Immature natural killer cell (primary cell): ENCODE results near the gene POU2AF2. TPM values are rescaled to one million over a fixed set of nuclear protein-coding genes. Genes with fewer than 3 reads are reported as not detected.

Experiments used
- DNase-seq, 3 donors: peaks; one replicate each; pipeline ENCODE4 v3.0.0; 2022; ENCODE audit warnings: mixed read lengths in 1 of 3
- H3K27ac Mint-ChIP-seq, 6 donors: one replicate each; pipeline ENCODE4 v1.8.0; 2020; ENCODE audit warnings: mixed read lengths in 6 of 6, mild to moderate bottlenecking in 5 of 6, inconsistent platforms in 4 of 6, moderate library complexity in 3 of 6
- H3K27me3 Mint-ChIP-seq, 3 donors: one replicate each; pipeline ENCODE4 v1.8.0; 2020 to 2021; ENCODE audit warnings: low read depth in 3 of 3, mild to moderate bottlenecking in 3 of 3, mixed read lengths in 3 of 3, moderate library complexity in 3 of 3, inconsistent platforms in 1 of 3
- H3K36me3 Mint-ChIP-seq, 3 donors: one replicate each; pipeline ENCODE4 v1.8.0; 2020; ENCODE audit warnings: mixed read lengths in 3 of 3, inconsistent platforms in 2 of 3, mild to moderate bottlenecking in 2 of 3
- H3K4me1 Mint-ChIP-seq, 2 donors: one replicate each; pipeline ENCODE4 v1.8.0; 2020; ENCODE audit warnings: inconsistent platforms in 2 of 2, mild to moderate bottlenecking in 2 of 2, mixed read lengths in 2 of 2, moderate library complexity in 1 of 2
- H3K4me3 Mint-ChIP-seq, 5 donors: one replicate each; pipeline ENCODE4 v1.8.0; 2020; ENCODE audit warnings: mild to moderate bottlenecking in 5 of 5, mixed read lengths in 5 of 5, inconsistent platforms in 3 of 5, moderate library complexity in 3 of 5
- H3K9me3 Mint-ChIP-seq, 6 donors: one replicate each; pipeline ENCODE4 v1.8.0; 2020; ENCODE audit warnings: mild to moderate bottlenecking in 6 of 6, mixed read lengths in 6 of 6, inconsistent platforms in 4 of 6, moderate library complexity in 3 of 6
- polyA plus RNA-seq, 3 donors: library from polyadenylated mRNA; unstranded; fragments of 300-500 nt; fragmentation: Illumina TruSeq; gene quantifications; one replicate each; pipeline ENCODE4 v1.2.3, GENCODE V29; 2021

Gene POU2AF2
- polyA plus RNA-seq, 3 donors from 2014 or later, result not detected

GRCh38 chr11:111301004-111301841 is 55.7 kb downstream of the POU2AF2 start:
- Mint-ChIP-seq H3K9me3 (no peaks in the 10 kb centered on the region), H3K4me1 (no peaks in the 10 kb centered on the region), H3K4me3 (no peak overlapping the region), H3K27me3 (peaks cover 2 to 19% (median 5%) of the 10 kb centered on the region in 3 donors), H3K36me3 (no peaks in the 10 kb centered on the region), H3K27ac (no peak overlapping the region)
- no peak for DNase-seq

- no peaks in the 10 kb centered on the region for H3K4me1 Mint-ChIP-seq
- H3K36me3 Mint-ChIP-seq, result no peaks in the 10 kb centered on the region
- DNase-seq, result no peak
- H3K9me3 Mint-ChIP-seq, result no peaks in the 10 kb centered on the region
- H3K27ac Mint-ChIP-seq, result no peak overlapping the region
- peaks cover 2 to 19% (median 6%) of the 10 kb centered on the region in 3 donors for H3K27me3 Mint-ChIP-seq
- H3K4me3 Mint-ChIP-seq, result no peak overlapping the region
Measured at GRCh38 chr11:111301842-111302118, 56.3 kb downstream of the POU2AF2 start.

- Mint-ChIP-seq H3K9me3 (no peaks in the 10 kb centered on the region), H3K27ac (no peak overlapping the region), H3K27me3 (peaks cover 2 to 18% (median 6%) of the 10 kb centered on the region in 3 donors), H3K36me3 (no peaks in the 10 kb centered on the region), H3K4me3 (no peak overlapping the region), H3K4me1 (no peaks in the 10 kb centered on the region)
- DNase-seq, result no peak
Measured at GRCh38 chr11:111302298-111302697, 56.8 kb downstream of the POU2AF2 start.

- Mint-ChIP-seq H3K4me1 (no peaks in the 10 kb centered on the region), H3K27me3 (peaks cover 2 to 22% (median 8%) of the 10 kb centered on the region in 3 donors), H3K27ac (no peak overlapping the region), H3K36me3 (no peaks in the 10 kb centered on the region), H3K4me3 (no peak overlapping the region), H3K9me3 (no peaks in the 10 kb centered on the region)
- DNase-seq, result no peak
Measured at GRCh38 chr11:111303461-111303860, 57.9 kb downstream of the POU2AF2 start.

GRCh38 chr11:111305162-111305802 is 59.8 kb downstream of the POU2AF2 start:
- H3K27ac Mint-ChIP-seq, result no peak overlapping the region
- H3K9me3 Mint-ChIP-seq, result no peaks in the 10 kb centered on the region
- no peak for DNase-seq
- H3K4me3 Mint-ChIP-seq, result no peak overlapping the region
- no peaks in the 10 kb centered on the region for H3K36me3 Mint-ChIP-seq
- H3K27me3 Mint-ChIP-seq, result peaks cover under 1 to 22% (median 5%) of the 10 kb centered on the region in 3 donors
- H3K4me1 Mint-ChIP-seq, result no peaks in the 10 kb centered on the region

- H3K27ac Mint-ChIP-seq, result no peak overlapping the region
- no peak for DNase-seq
- no peaks in the 10 kb centered on the region for H3K4me1 Mint-ChIP-seq
- H3K36me3 Mint-ChIP-seq, result no peaks in the 10 kb centered on the region
- no peak overlapping the region for H3K4me3 Mint-ChIP-seq
- no peaks in the 10 kb centered on the region for H3K9me3 Mint-ChIP-seq
- peaks cover 0 to 21% (median 5%) of the 10 kb centered on the region in 3 donors for H3K27me3 Mint-ChIP-seq
Measured at GRCh38 chr11:111305876-111306275, 60.4 kb downstream of the POU2AF2 start.

- DNase-seq, result no peak
- Mint-ChIP-seq H3K27me3 (peaks cover 0 to 16% (median 5%) of the 10 kb centered on the region in 3 donors), H3K4me1 (no peaks in the 10 kb centered on the region), H3K4me3 (no peak overlapping the region), H3K9me3 (no peaks in the 10 kb centered on the region), H3K36me3 (no peaks in the 10 kb centered on the region), H3K27ac (no peak overlapping the region)
Measured at GRCh38 chr11:111306321-111306720, 60.8 kb downstream of the POU2AF2 start.

- Mint-ChIP-seq H3K4me1 (no peaks in the 10 kb centered on the region), H3K36me3 (no peaks in the 10 kb centered on the region), H3K4me3 (no peak overlapping the region), H3K27ac (no peak overlapping the region), H3K27me3 (peaks cover 0 to 11% (median 4%) of the 10 kb centered on the region in 3 donors), H3K9me3 (no peaks in the 10 kb centered on the region)
- DNase-seq, result no peak
Measured at GRCh38 chr11:111307472-111308108, 62.1 kb downstream of the POU2AF2 start.

- H3K4me3 Mint-ChIP-seq, result no peak overlapping the region
- peaks cover 0 to under 1% (median 0%) of the 10 kb centered on the region in 6 donors for H3K9me3 Mint-ChIP-seq
- peaks cover 0 to 11% (median 3%) of the 10 kb centered on the region in 3 donors for H3K27me3 Mint-ChIP-seq
- H3K36me3 Mint-ChIP-seq, result no peaks in the 10 kb centered on the region
- DNase-seq, result no peak
- H3K27ac Mint-ChIP-seq, result no peak overlapping the region
- no peaks in the 10 kb centered on the region for H3K4me1 Mint-ChIP-seq
Measured at GRCh38 chr11:111308140-111308539, 62.6 kb downstream of the POU2AF2 start.

GRCh38 chr11:111309215-111309915 is 63.8 kb downstream of the POU2AF2 start:
- no peaks in the 10 kb centered on the region for H3K4me1 Mint-ChIP-seq
- no peak for DNase-seq
- H3K4me3 Mint-ChIP-seq, result no peak overlapping the region
- peaks cover 0 to 11% (median 3%) of the 10 kb centered on the region in 3 donors for H3K27me3 Mint-ChIP-seq
- H3K36me3 Mint-ChIP-seq, result no peaks in the 10 kb centered on the region
- H3K9me3 Mint-ChIP-seq, result peaks cover 0 to 3% (median 0%) of the 10 kb centered on the region in 6 donors
- H3K27ac Mint-ChIP-seq, result no peak overlapping the region

GRCh38 chr11:111310088-111310487 is 64.6 kb downstream of the POU2AF2 start:
- no peak for DNase-seq
- Mint-ChIP-seq H3K36me3 (no peaks in the 10 kb centered on the region), H3K4me1 (no peaks in the 10 kb centered on the region), H3K27me3 (peaks cover 0 to 11% (median 3%) of the 10 kb centered on the region in 3 donors), H3K4me3 (no peak overlapping the region), H3K27ac (no peak overlapping the region), H3K9me3 (peaks cover 0 to 3% (median 0%) of the 10 kb centered on the region in 6 donors)

GRCh38 chr11:111310723-111311122 is 65.2 kb downstream of the POU2AF2 start:
- Mint-ChIP-seq H3K4me3 (no peak overlapping the region), H3K4me1 (no peaks in the 10 kb centered on the region), H3K9me3 (peaks cover 0 to 3% (median 0%) of the 10 kb centered on the region in 6 donors), H3K27me3 (peaks cover 0 to 11% (median 3%) of the 10 kb centered on the region in 3 donors), H3K27ac (no peak overlapping the region), H3K36me3 (no peaks in the 10 kb centered on the region)
- no peak for DNase-seq

GRCh38 chr11:111312076-111312475 is 66.6 kb downstream of the POU2AF2 start:
- Mint-ChIP-seq H3K36me3 (no peaks in the 10 kb centered on the region), H3K9me3 (peaks cover 0 to 3% (median 0%) of the 10 kb centered on the region in 6 donors), H3K4me3 (no peak overlapping the region), H3K4me1 (no peaks in the 10 kb centered on the region), H3K27ac (no peak overlapping the region), H3K27me3 (peaks cover 2 to 11% (median 4%) of the 10 kb centered on the region in 3 donors)
- DNase-seq, result no peak

GRCh38 chr11:111319296-111319695 is 73.8 kb downstream of the POU2AF2 start:
- peaks cover under 1 to 5% (median 4%) of the 10 kb centered on the region in 3 donors for H3K27me3 Mint-ChIP-seq
- no peaks in the 10 kb centered on the region for H3K4me1 Mint-ChIP-seq
- H3K4me3 Mint-ChIP-seq, result no peak overlapping the region
- no peaks in the 10 kb centered on the region for H3K36me3 Mint-ChIP-seq
- no peak for DNase-seq
- H3K9me3 Mint-ChIP-seq, result no peaks in the 10 kb centered on the region
- no peak overlapping the region for H3K27ac Mint-ChIP-seq
